CD4-positive, alpha-beta T cell (primary cell): Measurements from ENCODE around the gene ADGRD2. TPM values are rescaled to one million over a fixed set of nuclear protein-coding genes. Genes with fewer than 3 reads are reported as not detected.

Source experiments
- ATAC-seq: fragments of 200-7000 bp; cut with Tn5 transposase; one replicate; pipeline ENCODE4 v1.10.0; 2022; ENCODE audit warnings: mild to moderate bottlenecking; ENCODE audit not compliant: poor library complexity
- CTCF ChIA-PET: fragments of 350-600 bp; sonication (Branson Sonifier 250); formaldehyde crosslinking; loops from one replicate; lab custom pipeline; 2021; ENCODE audit warnings: antibody characterized with exemption, inconsistent platforms; lab: Charles Lee
- POLR2A ChIA-PET: fragments of 350-600 bp; sonication (Branson Sonifier 250); formaldehyde crosslinking; loops from one replicate; lab custom pipeline; 2021; ENCODE audit warnings: antibody characterized with exemption, inconsistent platforms; lab: Charles Lee
- DNase-seq, 14 experiments: peaks; one replicate each; pipeline ENCODE4 v3.0.0-alpha.2; 2013 to 2020; ENCODE audit warnings: mixed read lengths in 2 of 14
- H3K27ac ChIP-seq, 2 donors: one replicate each; pipeline versions ENCODE4 v1.5.1 to v1.7.0; 2013; ENCODE audit warnings: low read length in 2 of 2, low read depth in 1 of 2, mild to moderate bottlenecking in 1 of 2
- H3K27me3 ChIP-seq, 2 experiments: 1 replicate in 1 of 2; 2 replicates in 1 of 2; pipeline versions ENCODE4 v1.6.1 to v1.7.0; 2013; ENCODE audit warnings: low read length in 2 of 2, control low read depth in 1 of 2, mild to moderate bottlenecking in 1 of 2, moderate library complexity in 1 of 2; ENCODE audit not compliant: insufficient read depth in 2 of 2, control insufficient read depth in 1 of 2
- H3K36me3 ChIP-seq: one replicate; pipeline ENCODE4 v1.6.1; 2013; ENCODE audit warnings: low read length, control low read depth; ENCODE audit not compliant: insufficient read depth
- H3K4me1 ChIP-seq: one replicate; pipeline ENCODE4 v1.6.1; 2013; ENCODE audit warnings: low read length, control low read depth; ENCODE audit not compliant: insufficient read depth
- H3K4me3 ChIP-seq: one replicate; pipeline ENCODE4 v1.5.1; 2013; ENCODE audit warnings: mild to moderate bottlenecking, low read length, moderate library complexity
- H3K9me3 ChIP-seq, 2 experiments: 1 replicate in 1 of 2; 2 replicates in 1 of 2; pipeline versions ENCODE4 v1.6.1 to v1.7.0; 2013; ENCODE audit warnings: low read length in 2 of 2, mild to moderate bottlenecking in 2 of 2, control low read depth in 1 of 2, moderate library complexity in 1 of 2; ENCODE audit not compliant: control insufficient read depth in 1 of 2, insufficient read depth in 1 of 2
- H3K27ac Mint-ChIP-seq: one replicate; pipeline ENCODE4 v1.8.0; 2020; ENCODE audit warnings: mixed read lengths
- H3K27me3 Mint-ChIP-seq: one replicate; pipeline ENCODE4 v1.8.0; 2021; ENCODE audit warnings: mixed read lengths
- H3K36me3 Mint-ChIP-seq: one replicate; pipeline ENCODE4 v1.8.0; 2021; ENCODE audit warnings: low read depth, mixed read lengths
- H3K4me1 Mint-ChIP-seq: one replicate; pipeline ENCODE4 v1.8.0; 2021; ENCODE audit warnings: low read depth, mixed read lengths
- H3K4me3 Mint-ChIP-seq: one replicate; pipeline ENCODE4 v1.8.0; 2020; ENCODE audit warnings: mild to moderate bottlenecking, mixed read lengths
- H3K9me3 Mint-ChIP-seq: one replicate; pipeline ENCODE4 v1.8.0; 2020; ENCODE audit warnings: mixed read lengths
- intact Hi-C, 2 experiments: fragments of 100-400 bp; cut with DNase I in 1 of 2; cut with micrococcal nuclease in 1 of 2; formaldehyde crosslinking; loops; one replicate each; pipeline versions ENCODE4 v1.15.1 to v1.9.0; 2023 to 2025; cut with DNase I, micrococcal nuclease
- total RNA-seq, 174 experiments: library from RNA in 2 of 174; stranded (reverse) in 2 of 174; gene quantifications; one replicate each; pipeline ENCODE4 v1.2.3 and lab custom pipeline; 2021 to 2026
- TF ChIP-seq, protein P1 (sequence below): fragments of 200-600 bp; IDR thresholded peaks from one replicate; pipeline ENCODE4 v1.8.0; 2022; ENCODE audit warnings: antibody characterized with exemption, mild to moderate bottlenecking

The ADGRD2 gene
- total RNA-seq, 2 experiments from 2014 or later, result not detected

GRCh38 chr9:124472770-124473169 is 22.5 kb downstream of the ADGRD2 start:
- DNase-seq (no peak), ATAC-seq (no peak)
- H3K9me3 Mint-ChIP-seq, result no peaks in the 10 kb centered on the region
- intact Hi-C loops, result no loop called here
- TF ChIP-seq, protein P1, sequence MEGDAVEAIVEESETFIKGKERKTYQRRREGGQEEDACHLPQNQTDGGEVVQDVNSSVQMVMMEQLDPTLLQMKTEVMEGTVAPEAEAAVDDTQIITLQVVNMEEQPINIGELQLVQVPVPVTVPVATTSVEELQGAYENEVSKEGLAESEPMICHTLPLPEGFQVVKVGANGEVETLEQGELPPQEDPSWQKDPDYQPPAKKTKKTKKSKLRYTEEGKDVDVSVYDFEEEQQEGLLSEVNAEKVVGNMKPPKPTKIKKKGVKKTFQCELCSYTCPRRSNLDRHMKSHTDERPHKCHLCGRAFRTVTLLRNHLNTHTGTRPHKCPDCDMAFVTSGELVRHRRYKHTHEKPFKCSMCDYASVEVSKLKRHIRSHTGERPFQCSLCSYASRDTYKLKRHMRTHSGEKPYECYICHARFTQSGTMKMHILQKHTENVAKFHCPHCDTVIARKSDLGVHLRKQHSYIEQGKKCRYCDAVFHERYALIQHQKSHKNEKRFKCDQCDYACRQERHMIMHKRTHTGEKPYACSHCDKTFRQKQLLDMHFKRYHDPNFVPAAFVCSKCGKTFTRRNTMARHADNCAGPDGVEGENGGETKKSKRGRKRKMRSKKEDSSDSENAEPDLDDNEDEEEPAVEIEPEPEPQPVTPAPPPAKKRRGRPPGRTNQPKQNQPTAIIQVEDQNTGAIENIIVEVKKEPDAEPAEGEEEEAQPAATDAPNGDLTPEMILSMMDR, result no peak
- Histone ChIP-seq H3K9me3 (no peaks in the 10 kb centered on the region), H3K4me1 (no peaks in the 10 kb centered on the region), H3K4me3 (no peak overlapping the region), H3K27ac (no peak overlapping the region), H3K27me3 (peaks cover 13 to 18% of the 10 kb centered on the region in 2 experiments), H3K36me3 (no peaks in the 10 kb centered on the region)
- CTCF ChIA-PET, result no interaction called here
- POLR2A ChIA-PET, result no interaction called here
- no peak overlapping the region for H3K27ac Mint-ChIP-seq
- H3K4me3 Mint-ChIP-seq, result no peak overlapping the region
- peaks cover 18% of the 10 kb centered on the region for H3K27me3 Mint-ChIP-seq
- no peaks in the 10 kb centered on the region for H3K36me3 Mint-ChIP-seq
- no peaks in the 10 kb centered on the region for H3K4me1 Mint-ChIP-seq

DNA sequence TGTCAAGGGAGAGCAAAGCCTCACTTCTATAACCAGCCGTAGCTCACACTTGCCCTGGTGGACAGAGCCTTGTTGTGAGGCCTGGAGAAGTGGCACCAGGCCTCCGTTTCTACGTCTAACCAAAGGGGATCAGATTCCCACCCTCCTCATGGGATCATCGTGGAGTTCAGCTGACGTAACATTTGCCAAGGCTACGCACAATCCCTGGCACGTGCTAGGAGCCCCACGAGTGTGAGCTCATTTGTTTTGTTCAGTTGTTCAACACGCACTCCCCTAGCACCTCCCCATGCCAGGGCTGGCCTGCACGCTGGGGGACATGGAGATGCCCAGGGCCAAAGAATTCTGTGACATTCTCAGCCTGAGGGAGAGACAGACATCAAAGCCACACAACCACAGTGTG is 23.1 kb downstream of the ADGRD2 start:
- intact Hi-C loops, result no loop called here
- Histone ChIP-seq H3K36me3 (no peaks in the 10 kb centered on the region), H3K27me3 (peaks cover 13 to 23% of the 10 kb centered on the region in 2 experiments), H3K4me3 (no peak overlapping the region), H3K27ac (no peak overlapping the region), H3K9me3 (peaks cover 0 to 1% of the 10 kb centered on the region in 2 experiments), H3K4me1 (no peaks in the 10 kb centered on the region)
- H3K36me3 Mint-ChIP-seq, result no peaks in the 10 kb centered on the region
- DNase-seq (no peak), ATAC-seq (no peak)
- no peaks in the 10 kb centered on the region for H3K9me3 Mint-ChIP-seq
- TF ChIP-seq, protein P1, result no peak
- no peak overlapping the region for H3K27ac Mint-ChIP-seq
- H3K4me1 Mint-ChIP-seq, result no peaks in the 10 kb centered on the region
- no peak overlapping the region for H3K4me3 Mint-ChIP-seq
- ChIA-PET CTCF (no interaction called here), POLR2A (no interaction called here)
- H3K27me3 Mint-ChIP-seq, result peaks cover 20% of the 10 kb centered on the region

GRCh38 chr9:124474151-124474550 is 23.9 kb downstream of the ADGRD2 start:
- POLR2A ChIA-PET, result no interaction called here
- Mint-ChIP-seq H3K27me3 (peaks cover 28% of the 10 kb centered on the region), H3K9me3 (no peaks in the 10 kb centered on the region), H3K4me3 (no peak overlapping the region), H3K36me3 (no peaks in the 10 kb centered on the region), H3K27ac (no peak overlapping the region), H3K4me1 (no peaks in the 10 kb centered on the region)
- H3K4me1 ChIP-seq, result no peaks in the 10 kb centered on the region
- ATAC-seq (no peak), DNase-seq (no peak)
- CTCF ChIA-PET, result no interaction called here
- TF ChIP-seq, protein P1, result no peak
- intact Hi-C loops, result no loop called here
- no peak overlapping the region for H3K27ac ChIP-seq
- no peak overlapping the region for H3K4me3 ChIP-seq
- H3K27me3 ChIP-seq, result peaks cover 13 to 25% of the 10 kb centered on the region in 2 experiments
- peaks cover 0 to 6% of the 10 kb centered on the region in 2 experiments for H3K9me3 ChIP-seq
- H3K36me3 ChIP-seq, result no peaks in the 10 kb centered on the region
